GM19452 (cell line): ENCODE measurements around the gene SNX4.
"Not testable (repeated sequence)": the region's sequence is repeated elsewhere in the genome, so short reads cannot be mapped to it uniquely, and the experiment has no call there.

ENCODE experiments used
- ATAC-seq: cut with Tn5 transposase; IDR thresholded peaks from one replicate; pipeline ENCODE4 v1.9.1; 2021; ENCODE audit not compliant: unreplicated experiment

The SNX4 gene

DNA sequence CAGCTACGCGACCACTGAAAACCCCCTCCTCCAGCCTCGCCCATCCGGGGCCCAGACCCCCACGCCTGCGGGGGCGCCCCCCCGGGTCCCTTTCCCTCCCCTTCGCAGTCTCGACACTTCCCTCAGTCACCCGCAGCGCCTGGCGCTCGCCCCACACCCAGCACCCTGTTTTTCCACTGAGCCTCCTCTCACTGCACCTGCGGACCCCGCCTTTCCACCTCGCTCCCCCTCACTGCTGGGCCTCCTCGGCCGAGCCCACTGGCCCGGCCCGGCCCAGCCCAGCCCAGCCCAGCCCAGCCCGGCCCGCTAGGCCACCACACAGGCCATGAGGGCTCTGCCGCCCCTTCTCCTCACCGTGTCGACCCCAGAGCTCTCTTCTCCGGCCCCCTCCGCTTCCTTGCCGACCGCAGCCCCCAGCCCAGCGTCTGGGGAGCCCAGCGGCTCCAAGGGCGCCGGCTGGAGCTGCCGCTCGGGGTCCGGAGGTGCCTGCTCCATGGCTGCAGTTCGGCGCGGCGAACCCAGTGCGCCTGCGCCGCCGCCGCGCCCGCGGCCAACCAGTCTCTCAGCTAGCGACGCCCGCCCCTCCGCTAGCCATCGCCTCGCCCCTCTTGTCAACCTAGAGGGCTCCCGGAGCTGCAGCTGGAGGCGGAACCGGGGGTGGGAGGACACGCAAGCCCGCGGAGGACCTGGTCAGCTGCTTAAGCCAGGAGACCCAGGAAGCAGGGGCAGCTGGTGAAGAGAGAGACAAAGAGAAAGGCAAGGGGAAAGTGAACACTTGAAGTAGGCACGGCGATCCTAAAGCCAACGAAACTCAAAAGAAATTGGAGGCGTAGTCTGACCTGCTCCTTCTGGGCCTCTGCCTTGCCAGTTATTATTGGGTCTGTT is at the start of gene SNX4:
TSS of gene SNX4 (minus strand) at position 525 of the 885 bp plus-strand sequence. CDS start at position 495, 30 bp downstream.
- ATAC-seq: peak; percentile 80

GRCh38 chr3:125556314-125556713 is 36.3 kb upstream of the SNX4 start:
- ATAC-seq: no peak

DNA sequence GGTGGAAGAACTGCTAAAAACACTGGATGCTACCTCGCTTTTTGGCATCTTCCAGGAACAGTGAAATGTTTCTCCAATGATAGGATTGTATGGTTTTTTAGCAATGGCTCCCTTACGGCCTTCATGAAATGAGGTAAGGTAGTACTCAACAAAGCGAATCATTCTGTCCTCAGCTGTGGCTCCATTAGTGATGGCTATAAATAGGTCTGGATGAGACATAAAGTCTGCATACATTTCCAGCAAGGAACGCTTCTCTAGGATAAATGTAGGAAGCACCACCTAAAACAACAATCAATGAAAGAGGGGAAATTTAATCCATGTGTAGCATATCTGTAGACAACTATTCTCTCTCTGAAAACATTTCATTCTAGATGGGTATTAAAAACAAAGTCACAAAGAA is 32.4 kb upstream of the SNX4 start:
- ATAC-seq: no peak

DNA sequence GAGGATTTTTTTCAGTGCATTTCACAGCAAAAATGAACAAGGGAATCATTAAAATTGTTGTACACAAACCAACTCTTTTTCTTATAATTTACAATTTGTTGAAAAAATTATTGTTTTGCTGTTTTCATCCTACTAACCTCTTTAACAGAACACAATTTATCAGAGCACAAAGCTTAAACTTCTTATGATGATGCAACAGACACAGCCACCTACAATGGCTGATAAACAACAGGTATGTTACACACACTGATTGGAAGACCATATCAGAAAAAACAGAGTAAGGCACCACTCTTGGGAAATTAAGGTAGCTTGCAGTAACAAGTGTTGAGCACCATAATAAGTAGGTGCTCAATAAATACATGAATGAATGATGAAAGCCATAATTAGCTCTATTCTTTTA is 8.9 kb upstream of the SNX4 start:
- no peak for ATAC-seq

DNA sequence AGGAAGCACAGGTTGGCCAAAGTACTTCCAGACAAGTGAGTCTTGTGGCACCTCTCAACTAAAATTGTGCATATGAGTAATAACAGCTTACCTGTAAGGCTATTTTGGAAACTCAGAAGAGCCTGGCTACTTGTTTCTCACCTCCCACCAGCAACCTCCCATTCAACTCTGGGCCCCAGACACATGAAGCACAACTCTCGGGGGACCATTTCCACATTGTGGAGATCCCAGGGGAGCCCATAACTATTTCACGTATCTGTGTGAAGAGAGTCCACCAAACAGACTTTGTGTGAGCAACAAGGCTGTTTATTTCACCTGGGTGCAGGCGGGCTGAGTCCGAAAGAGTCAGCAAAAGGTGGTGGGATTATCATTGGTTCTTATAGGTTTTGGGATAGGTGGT is 5.2 kb upstream of the SNX4 start:
- ATAC-seq: no peak

- not testable (repeated sequence) for ATAC-seq
These were observed 539 bp upstream of the SNX4 start for GRCh38 chr3:125520563-125520919.

DNA sequence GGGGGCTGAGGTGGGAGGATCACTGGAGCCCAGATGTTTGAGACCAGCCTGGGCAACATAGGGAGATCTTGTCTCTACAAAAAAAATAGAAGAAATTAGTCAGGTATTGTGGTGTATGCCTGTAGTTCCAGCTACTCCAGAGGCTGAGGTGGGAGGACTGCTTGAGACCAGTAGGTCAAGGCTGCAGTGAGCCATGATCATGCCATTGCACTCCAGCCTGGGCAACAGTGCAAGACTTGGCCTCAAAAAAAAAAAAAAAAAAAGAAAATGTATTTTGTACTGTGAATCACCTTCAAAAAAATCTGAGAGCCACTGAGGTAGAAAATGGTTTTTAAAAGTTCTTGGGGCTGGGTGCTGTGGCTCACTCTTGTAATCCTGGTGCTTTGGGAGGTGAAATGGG is 4.6 kb downstream of the SNX4 start:
- no peak for ATAC-seq

DNA sequence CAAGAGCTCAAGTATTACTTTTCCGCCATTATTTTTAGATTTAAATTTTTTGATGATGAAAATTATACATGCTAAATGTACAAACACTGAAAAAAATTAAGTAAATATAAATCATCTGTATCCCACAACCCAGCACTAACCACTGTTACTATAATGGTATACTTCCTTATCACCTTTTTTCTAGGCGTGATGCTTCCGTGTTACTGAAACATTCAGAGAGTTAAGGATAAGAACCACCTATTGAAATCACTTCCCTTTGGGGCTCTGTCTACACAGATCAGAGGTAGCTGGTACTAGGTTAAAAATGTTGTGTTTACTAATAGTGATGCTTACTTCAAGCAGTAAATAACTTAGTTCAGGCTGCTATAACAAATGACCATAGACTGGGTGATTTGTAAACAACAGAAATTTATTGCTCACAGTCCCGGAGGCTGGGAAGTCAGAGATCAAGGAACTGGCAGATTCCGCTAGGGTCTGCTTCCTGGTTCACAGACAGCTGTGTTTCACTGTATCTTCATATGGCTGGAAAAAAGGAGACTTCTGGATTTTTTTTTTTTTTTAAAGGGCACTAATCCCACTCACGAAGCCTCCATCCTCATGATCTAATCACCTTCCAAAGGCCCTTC is 6.4 kb downstream of the SNX4 start:
- no peak for ATAC-seq

DNA sequence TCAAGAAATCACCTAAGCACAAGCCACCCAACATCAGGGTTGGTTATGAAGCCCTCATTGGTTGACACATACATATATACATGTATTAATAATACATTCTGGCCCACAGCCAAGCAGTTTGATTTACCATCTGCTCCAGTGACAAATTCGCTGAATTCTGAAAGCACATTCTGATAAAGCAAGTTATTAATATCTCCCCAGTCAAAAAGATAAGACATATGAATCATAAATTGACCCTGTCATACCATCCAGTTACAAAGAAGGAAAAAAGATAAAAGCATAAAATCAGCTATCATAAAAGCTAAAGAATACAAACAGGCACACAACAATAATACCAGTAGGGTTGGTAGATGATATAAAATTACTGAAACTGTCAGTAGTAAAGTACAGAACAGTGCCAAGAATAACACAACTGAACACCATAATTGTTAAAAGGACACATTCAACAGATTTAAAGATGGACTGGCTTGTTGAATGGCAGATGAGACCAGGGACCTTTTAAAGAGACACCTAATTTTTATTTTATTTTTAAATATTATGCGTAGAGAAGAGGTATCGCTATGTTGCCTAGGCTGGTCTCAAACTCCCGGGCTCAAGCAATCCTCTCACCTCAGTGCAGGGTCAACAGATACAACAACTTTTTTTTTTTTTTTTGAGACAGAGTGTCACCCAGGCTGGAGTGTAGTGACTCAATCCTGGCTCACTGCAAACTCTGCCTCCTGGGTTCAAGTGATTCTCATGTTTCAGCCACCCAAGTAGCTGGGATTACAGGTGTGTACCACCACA is 7.7 kb downstream of the SNX4 start:
- peak; percentile 47 for ATAC-seq

- no peak for ATAC-seq
These were observed 8.4 kb downstream of the SNX4 start for GRCh38 chr3:125511420-125512118.

DNA sequence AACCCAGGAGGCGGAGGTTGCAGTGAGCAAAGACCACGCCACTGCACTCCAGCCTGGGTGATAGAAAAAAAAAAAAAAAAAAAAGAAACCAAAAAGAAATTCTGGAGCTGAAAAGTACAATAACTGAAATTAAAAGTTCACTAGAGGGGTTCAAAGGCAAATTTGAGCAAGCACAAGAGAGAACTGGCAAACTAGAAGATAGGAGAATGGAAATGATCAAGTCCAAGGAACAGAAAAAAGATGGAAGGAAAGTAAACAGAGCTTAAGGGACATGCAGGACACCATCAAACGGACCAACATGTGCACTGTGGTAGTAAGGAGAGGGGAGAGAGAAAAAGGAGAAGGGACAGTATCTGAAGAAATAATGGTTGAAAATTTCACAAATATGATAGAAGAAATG is 12.9 kb downstream of the SNX4 start:
- no peak for ATAC-seq

DNA sequence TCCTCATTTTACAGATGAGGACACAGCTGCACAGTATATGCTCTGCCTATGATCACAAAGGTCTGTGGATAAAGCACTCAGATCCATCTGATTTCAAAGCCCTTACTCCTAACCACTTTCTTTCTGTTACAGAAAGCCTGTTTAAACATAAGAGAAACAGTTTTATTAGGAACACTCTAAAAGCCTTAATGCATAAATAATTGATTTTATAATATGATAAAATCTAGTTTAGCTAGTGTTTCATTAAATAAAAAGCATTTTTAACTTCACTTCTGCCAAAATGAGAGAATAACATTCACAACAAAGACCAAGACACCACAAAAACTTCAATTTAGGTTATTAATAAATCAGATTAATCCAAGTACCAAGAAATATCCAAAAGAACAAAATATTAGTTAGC is 21.4 kb downstream of the SNX4 start:
- ATAC-seq: no peak

DNA sequence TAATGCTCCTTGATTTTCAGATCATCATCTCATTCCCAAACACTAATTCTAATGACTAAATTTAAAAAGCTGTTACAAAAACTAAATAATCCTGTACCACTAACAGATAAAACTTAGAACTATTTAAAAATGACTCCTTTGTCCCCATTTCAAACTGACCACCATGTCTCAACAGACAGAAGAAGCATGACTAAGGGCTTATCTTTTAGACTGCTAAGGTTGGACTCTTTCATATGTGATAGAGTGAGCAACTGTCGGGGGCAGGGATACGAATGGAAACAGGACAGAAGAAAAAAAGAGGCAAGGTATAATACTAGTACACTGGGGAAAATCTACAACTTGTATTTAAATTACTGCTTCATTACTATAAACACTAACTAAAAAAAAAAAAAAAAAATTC is 23.3 kb downstream of the SNX4 start:
- no peak for ATAC-seq

GRCh38 chr3:125482406-125482805 is 37.6 kb downstream of the SNX4 start:
- ATAC-seq: no peak

DNA sequence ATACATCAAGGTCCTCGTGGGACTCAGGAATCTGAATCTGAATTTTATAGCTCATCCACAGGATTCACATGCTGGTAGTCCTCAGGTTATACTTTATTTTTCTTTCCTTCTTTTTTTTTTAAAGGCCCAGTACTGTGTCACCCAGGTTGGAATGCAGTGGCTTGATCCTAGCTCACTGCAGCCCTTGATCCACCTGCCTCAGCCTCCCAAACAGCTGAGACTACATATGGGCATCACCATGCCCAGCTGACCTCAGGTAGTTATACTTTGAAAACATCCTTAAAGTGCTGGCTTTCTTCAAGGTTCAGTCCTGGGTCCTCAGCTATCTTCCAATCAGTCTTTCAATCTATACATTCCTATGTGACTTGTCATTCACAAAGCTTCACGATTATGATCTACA is 38.2 kb downstream of the SNX4 start:
- ATAC-seq: no peak

DNA sequence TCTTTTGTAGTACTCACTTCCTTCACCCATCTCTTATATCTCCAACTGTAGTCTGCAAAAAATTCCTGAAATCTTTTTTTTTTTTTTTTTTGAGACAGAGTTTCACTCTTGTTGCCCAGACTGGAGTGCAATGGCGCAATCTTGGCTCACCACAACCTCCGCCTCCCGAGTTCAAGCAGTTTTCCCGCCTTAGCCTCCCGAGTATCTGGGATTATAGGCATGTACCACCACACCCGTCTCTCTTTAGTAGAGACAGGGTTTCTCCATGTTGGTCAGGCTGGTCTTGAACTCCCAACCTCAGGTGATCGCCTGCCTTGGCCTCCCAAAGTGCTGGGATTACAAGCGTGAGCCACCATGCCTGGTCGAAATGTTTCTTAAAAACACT is 38.6 kb downstream of the SNX4 start:
- not testable (repeated sequence) for ATAC-seq

DNA sequence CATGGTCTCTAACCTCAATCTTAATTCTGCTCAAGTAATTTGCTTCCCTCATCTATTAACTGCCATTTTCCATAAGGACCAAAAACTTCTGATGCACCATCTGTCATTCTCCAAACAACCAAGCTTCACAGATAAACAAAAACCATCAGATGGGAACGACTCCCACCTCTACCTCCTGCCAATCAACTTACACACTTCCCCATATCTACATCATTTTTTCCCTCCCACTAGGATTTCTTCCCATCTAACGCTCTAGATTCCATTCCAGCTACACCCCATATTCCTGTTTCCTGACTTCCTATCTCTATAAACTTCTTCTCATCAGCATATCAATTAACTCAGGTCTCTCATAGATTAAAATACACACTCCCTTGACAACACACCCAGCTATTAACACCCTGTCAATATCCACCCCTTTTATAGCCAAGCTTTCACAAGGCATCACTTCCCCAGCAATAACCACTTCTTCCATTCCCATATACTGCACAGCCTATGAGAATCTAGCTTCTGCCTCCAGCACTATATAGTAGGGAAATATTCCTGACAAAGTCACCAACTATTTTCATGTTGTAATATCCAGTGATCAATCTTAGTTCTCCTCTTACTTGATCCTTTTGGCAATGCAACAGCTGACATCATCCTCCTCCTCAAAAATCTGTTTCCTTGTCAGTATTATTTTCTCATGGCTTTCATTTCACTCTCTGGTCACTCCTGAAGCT is 39.2 kb downstream of the SNX4 start:
- ATAC-seq: no peak

- ATAC-seq: no peak
These were observed 40.9 kb downstream of the SNX4 start for GRCh38 chr3:125479091-125479490.

- ATAC-seq: no peak
These were observed 41.7 kb downstream of the SNX4 start for GRCh38 chr3:125478326-125478725.

DNA sequence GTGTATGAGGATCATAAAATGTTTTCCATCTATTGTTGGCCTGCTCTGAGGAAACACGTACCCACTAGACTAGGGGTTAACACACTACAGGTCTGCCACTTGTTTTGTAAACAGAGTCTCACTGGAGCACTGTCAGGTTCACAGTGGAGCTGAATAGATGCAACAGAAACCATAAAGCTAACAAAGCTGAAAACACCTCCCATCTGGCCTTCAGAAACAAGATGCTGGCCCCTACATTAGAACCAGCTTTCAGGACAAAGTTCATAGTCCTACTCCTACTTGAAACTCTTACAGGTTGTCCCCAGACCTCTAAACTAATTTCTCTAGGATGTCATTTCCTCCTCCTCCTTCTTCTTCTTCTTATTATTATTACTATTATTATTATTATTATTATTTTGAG is 42.3 kb downstream of the SNX4 start:
- no peak for ATAC-seq

GRCh38 chr3:125470671-125471070 is 49.3 kb downstream of the SNX4 start:
- ATAC-seq: no peak
